ENCODE measurements around the gene PER2. TPM values are rescaled to one million over a fixed set of nuclear protein-coding genes. Genes with fewer than 3 reads are reported as not detected.

PER2 gene
- total and polyA plus RNA-seq, 2 of the 13 experiments (the other 11 are each of a cell fraction or from before 2014, with no cell fraction given): 5.1 to 9.4 TPM

DNA sequence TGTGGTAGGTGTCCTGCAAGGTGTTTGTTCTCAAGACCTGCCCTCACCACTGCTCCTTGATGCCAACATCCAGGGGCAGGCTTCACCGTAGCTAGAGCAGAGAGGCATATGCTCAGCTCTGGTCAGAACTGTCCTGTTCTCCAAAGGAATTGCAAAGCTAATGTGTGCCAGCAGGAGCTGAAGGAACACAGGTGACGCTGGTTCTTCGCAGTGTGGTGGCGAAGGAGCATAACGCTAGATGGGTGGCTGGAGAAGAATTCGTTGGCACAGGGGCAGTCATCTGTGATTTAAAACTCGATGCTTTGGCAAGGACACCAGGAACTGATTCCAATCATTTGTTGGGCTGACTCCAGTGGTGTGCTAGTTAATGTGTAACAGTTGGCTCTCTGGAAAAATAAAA is 11.4 kb upstream of the PER2 start:
- Histone ChIP-seq H4K20me1 (ENCODE audit: insufficient read depth, low read length) (no peaks in the 10 kb centered on the region), H3K9ac (ENCODE audit: insufficient read depth, low read depth, low read length) (peak overlapping the region; percentile 14), H2AFZ (ENCODE audit: low read length) (peak overlapping the region; percentile 15), H3K4me1 (ENCODE audit: insufficient read depth, low read length) (peaks cover 54% of the 10 kb centered on the region), H3K79me2 (ENCODE audit: insufficient read depth, low read length) (no peaks in the 10 kb centered on the region), H3K4me3 (replicated peaks in 1 of 3; ENCODE audit: insufficient read depth in 1 of 3, low read depth in 2 of 3, low read length in 3 of 3) (peak overlapping the region; percentile 18 to 52 (median 36); a peak in 4 of 6 replicates), H3K4me2 (ENCODE audit: low read depth, low read length) (peak overlapping the region; percentile 70), H3K27me3 (ENCODE audit: control insufficient read depth in 1 of 2, insufficient read depth in 2 of 2, low read length in 2 of 2) (peaks cover 1 to 8% of the 10 kb centered on the region in 2 experiments; a peak in 2 of 5 replicates), H3K27ac (ENCODE audit: extremely low read length, insufficient read depth, low read length) (no peak overlapping the region), H3K36me3 (replicated peaks in 1 of 2; ENCODE audit: control insufficient read depth in 1 of 2, insufficient read depth in 2 of 2, low read length in 2 of 2) (no peaks in the 10 kb centered on the region), H3K9me3 (ENCODE audit: low read length) (no peaks in the 10 kb centered on the region)
- intact Hi-C loops (cut with micrococcal nuclease; ENCODE audit: unreplicated experiment) (no loop called here), in situ Hi-C loops (cut with HindIII; ENCODE audit: extremely low pct_ligation_motif_present, low pct_unique_long_range_greater_than_20kb) (no loop called here)
- 31% methylated on average over 7 of the region's 7 CpGs for WGBS (ENCODE audit: low lambda C conversion rate)
- CTCF ChIA-PET (ENCODE audit: low intra/inter-chr PET ratio, low total read pairs): no interaction called here
- POLR2A ChIA-PET: interaction anchor here (0.6 to 1.7 kb wide), 2 partner anchors 11 to 13 kb away, joined by 3 to 13 read pairs; partner anchors contain the start of gene PER2
- no TSS peak for BruUV-seq (replicated peaks)
- ATAC-seq (peak; percentile 38), DNase-seq (ENCODE audit: low spot score) (no peak), FAIRE-seq (peak; percentile 84)
- TF ChIP-seq, protein P1, sequence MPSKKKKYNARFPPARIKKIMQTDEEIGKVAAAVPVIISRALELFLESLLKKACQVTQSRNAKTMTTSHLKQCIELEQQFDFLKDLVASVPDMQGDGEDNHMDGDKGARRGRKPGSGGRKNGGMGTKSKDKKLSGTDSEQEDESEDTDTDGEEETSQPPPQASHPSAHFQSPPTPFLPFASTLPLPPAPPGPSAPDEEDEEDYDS (CRISPR knock-in tag; IDR thresholded peaks at IDR 0.05): 0 out of 2 replicates have a peak, but pooled peaks have one; percentile 21
- no peak; the same call in 1 of the 2 replicates for TF ChIP-seq PHF8 (CRISPR knock-in tag; IDR thresholded peaks at IDR 0.05)
- peak; percentile 36 for TF ChIP-seq XRCC5 (optimal IDR thresholded peaks at IDR 0.05; ENCODE audit: low read length)
- no peak for TF ChIP-seq POLR2G (IDR thresholded peaks at IDR 0.05; ENCODE audit: low read depth, low read length)
- TF ChIP-seq, protein P2, sequence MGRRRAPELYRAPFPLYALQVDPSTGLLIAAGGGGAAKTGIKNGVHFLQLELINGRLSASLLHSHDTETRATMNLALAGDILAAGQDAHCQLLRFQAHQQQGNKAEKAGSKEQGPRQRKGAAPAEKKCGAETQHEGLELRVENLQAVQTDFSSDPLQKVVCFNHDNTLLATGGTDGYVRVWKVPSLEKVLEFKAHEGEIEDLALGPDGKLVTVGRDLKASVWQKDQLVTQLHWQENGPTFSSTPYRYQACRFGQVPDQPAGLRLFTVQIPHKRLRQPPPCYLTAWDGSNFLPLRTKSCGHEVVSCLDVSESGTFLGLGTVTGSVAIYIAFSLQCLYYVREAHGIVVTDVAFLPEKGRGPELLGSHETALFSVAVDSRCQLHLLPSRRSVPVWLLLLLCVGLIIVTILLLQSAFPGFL (CRISPR knock-in tag; IDR thresholded peaks at IDR 0.05): no peak
- 0 out of 2 replicates have a peak, but pooled peaks have one; percentile 19 for TF ChIP-seq ELF3 (CRISPR knock-in tag; IDR thresholded peaks at IDR 0.05)
- TF ChIP-seq ARNTL (CRISPR knock-in tag; IDR thresholded peaks at IDR 0.05): 0 out of 2 replicates have a peak, but pooled peaks have one; percentile 6
- TF ChIP-seq TARDBP (CRISPR knock-in tag; IDR thresholded peaks at IDR 0.05): no peak
- TF ChIP-seq, protein P3, sequence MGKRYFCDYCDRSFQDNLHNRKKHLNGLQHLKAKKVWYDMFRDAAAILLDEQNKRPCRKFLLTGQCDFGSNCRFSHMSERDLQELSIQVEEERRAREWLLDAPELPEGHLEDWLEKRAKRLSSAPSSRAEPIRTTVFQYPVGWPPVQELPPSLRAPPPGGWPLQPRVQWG (CRISPR knock-in tag; IDR thresholded peaks at IDR 0.05; ENCODE audit: borderline replicate concordance, low read depth): no peak
- no peak for TF ChIP-seq HHEX (CRISPR knock-in tag; IDR thresholded peaks at IDR 0.05)
- TF ChIP-seq ZNF83 (CRISPR knock-in tag; IDR thresholded peaks at IDR 0.05; ENCODE audit: borderline replicate concordance): no peak
- peak; percentile 55; the same call in 1 of the 2 replicates for TF ChIP-seq AHR (CRISPR knock-in tag; IDR thresholded peaks at IDR 0.05)
- no peak for TF ChIP-seq MXI1 (IDR thresholded peaks at IDR 0.05; ENCODE audit: borderline replicate concordance, low read depth, low read length)
- TF ChIP-seq, protein P4, sequence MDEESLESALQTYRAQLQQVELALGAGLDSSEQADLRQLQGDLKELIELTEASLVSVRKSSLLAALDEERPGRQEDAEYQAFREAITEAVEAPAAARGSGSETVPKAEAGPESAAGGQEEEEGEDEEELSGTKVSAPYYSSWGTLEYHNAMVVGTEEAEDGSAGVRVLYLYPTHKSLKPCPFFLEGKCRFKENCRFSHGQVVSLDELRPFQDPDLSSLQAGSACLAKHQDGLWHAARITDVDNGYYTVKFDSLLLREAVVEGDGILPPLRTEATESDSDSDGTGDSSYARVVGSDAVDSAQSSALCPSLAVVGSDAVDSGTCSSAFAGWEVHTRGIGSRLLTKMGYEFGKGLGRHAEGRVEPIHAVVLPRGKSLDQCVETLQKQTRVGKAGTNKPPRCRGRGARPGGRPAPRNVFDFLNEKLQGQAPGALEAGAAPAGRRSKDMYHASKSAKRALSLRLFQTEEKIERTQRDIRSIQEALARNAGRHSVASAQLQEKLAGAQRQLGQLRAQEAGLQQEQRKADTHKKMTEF (CRISPR knock-in tag; IDR thresholded peaks at IDR 0.05): 0 out of 2 replicates have a peak, but pooled peaks have one; percentile 20
- TF ChIP-seq, protein P5, sequence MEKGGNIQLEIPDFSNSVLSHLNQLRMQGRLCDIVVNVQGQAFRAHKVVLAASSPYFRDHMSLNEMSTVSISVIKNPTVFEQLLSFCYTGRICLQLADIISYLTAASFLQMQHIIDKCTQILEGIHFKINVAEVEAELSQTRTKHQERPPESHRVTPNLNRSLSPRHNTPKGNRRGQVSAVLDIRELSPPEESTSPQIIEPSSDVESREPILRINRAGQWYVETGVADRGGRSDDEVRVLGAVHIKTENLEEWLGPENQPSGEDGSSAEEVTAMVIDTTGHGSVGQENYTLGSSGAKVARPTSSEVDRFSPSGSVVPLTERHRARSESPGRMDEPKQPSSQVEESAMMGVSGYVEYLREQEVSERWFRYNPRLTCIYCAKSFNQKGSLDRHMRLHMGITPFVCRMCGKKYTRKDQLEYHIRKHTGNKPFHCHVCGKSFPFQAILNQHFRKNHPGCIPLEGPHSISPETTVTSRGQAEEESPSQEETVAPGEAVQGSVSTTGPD (CRISPR knock-in tag; IDR thresholded peaks at IDR 0.05): no peak
- TF ChIP-seq, protein P6, sequence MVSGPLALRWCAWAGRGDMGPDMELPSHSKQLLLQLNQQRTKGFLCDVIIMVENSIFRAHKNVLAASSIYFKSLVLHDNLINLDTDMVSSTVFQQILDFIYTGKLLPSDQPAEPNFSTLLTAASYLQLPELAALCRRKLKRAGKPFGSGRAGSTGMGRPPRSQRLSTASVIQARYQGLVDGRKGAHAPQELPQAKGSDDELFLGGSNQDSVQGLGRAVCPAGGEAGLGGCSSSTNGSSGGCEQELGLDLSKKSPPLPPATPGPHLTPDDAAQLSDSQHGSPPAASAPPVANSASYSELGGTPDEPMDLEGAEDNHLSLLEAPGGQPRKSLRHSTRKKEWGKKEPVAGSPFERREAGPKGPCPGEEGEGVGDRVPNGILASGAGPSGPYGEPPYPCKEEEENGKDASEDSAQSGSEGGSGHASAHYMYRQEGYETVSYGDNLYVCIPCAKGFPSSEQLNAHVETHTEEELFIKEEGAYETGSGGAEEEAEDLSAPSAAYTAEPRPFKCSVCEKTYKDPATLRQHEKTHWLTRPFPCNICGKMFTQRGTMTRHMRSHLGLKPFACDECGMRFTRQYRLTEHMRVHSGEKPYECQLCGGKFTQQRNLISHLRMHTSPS (CRISPR knock-in tag; IDR thresholded peaks at IDR 0.05; ENCODE audit: low read depth): 0 out of 2 replicates have a peak, but pooled peaks have one; percentile 35
- no peak for TF ChIP-seq HDAC1 (CRISPR knock-in tag; IDR thresholded peaks at IDR 0.05)
